ENCODE data around the gene NOB1. TPM values are rescaled to one million over a fixed set of nuclear protein-coding genes. Genes with fewer than 3 reads are reported as not detected.
A peak's percentile ranks its signal among the peaks of the same experiment; 100 is the strongest.

The NOB1 gene
- total and polyA plus RNA-seq, 4 experiments from 2014 or later, result 28.0 to 54.4 (median 45.4) TPM

DNA sequence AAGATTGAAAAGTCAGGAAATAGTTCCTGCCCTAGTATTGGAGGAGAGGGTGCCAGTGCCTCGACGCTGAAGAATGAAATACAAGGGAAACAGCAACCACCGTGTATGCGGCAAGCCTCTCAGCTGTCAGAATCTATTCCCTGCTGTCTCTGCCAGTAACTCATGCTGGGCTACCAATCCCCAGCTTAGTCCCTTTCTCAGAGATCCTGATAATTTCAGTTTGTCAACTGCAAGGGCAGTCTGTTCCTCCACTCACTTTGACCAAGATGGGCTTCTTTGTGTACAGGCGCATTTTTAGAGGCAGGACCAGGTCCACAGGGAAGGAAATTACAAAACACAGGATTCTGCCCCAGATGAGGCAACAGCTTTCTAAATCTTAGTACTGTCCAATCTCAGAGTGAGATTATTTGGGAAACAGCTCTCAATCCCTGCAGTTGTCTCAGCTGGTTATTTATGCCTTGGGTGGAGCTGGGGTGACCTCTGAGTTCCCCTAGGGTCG, 29.7 kb downstream of the NOB1 start:
- POLR2A ChIA-PET (ENCODE audit: partially characterized antibody), result interaction anchor here (1.6 to 5.8 kb wide), 3 partner anchors 7 to 29 kb away, joined by 6 to 71 read pairs (median 7); partner anchors contain the start of gene NOB1
- Mint-ChIP-seq H3K4me3 (peak overlapping the region in 6 of 8 donors; percentile 18 to 96 (median 47)), H3K27ac (peak overlapping the region in 6 of 7 donors; percentile 18 to 85 (median 50)), H3K4me1 (peaks cover 13 to 37% (median 16%) of the 10 kb centered on the region in 4 donors), H3K27me3 (no peaks in the 10 kb centered on the region), H3K36me3 (no peaks in the 10 kb centered on the region), H3K9me3 (no peaks in the 10 kb centered on the region)
- DNase-seq, result no peak
- intact Hi-C loops (cut with micrococcal nuclease), result no loop called here
- CTCF ChIA-PET (ENCODE audit: partially characterized antibody), result interaction anchor here (0.6 to 7.8 kb wide), 7 partner anchors 12 to 329 kb away, joined by 3 to 72 read pairs (median 4); partner anchors contain the start of genes NOB1 and WWP2
- Histone ChIP-seq H3K4me3 (ENCODE audit: low read length in 2 of 2) (no peak overlapping the region), H3K36me3 (ENCODE audit: insufficient read depth, low read length) (no peaks in the 10 kb centered on the region), H3K27me3 (ENCODE audit: insufficient read depth, low read length) (no peaks in the 10 kb centered on the region), H3K27ac (ENCODE audit: low read depth, low read length) (no peak overlapping the region), H3K4me1 (ENCODE audit: insufficient read depth, low read length) (peaks cover 20% of the 10 kb centered on the region), H3K9me3 (ENCODE audit: control insufficient read depth in 1 of 2, low read length in 2 of 2) (no peaks in the 10 kb centered on the region)

- Mint-ChIP-seq H3K4me3 (peak overlapping the region in 1 of 8 donors; percentile 18), H3K4me1 (peaks cover 13 to 37% (median 16%) of the 10 kb centered on the region in 4 donors), H3K27me3 (no peaks in the 10 kb centered on the region), H3K9me3 (no peaks in the 10 kb centered on the region), H3K27ac (peak overlapping the region in 4 of 7 donors; percentile 35 to 85 (median 64)), H3K36me3 (no peaks in the 10 kb centered on the region)
- Histone ChIP-seq H3K9me3 (ENCODE audit: control insufficient read depth in 1 of 2, low read length in 2 of 2) (no peaks in the 10 kb centered on the region), H3K4me3 (ENCODE audit: low read length in 2 of 2) (no peak overlapping the region), H3K36me3 (ENCODE audit: insufficient read depth, low read length) (no peaks in the 10 kb centered on the region), H3K4me1 (ENCODE audit: insufficient read depth, low read length) (peaks cover 20% of the 10 kb centered on the region), H3K27ac (ENCODE audit: low read depth, low read length) (no peak overlapping the region), H3K27me3 (ENCODE audit: insufficient read depth, low read length) (no peaks in the 10 kb centered on the region)
- CTCF ChIA-PET (ENCODE audit: partially characterized antibody), result interaction anchor here (0.6 to 7.8 kb wide), 7 partner anchors 11 to 328 kb away, joined by 3 to 72 read pairs (median 4); partner anchors contain the start of genes NOB1 and WWP2
- POLR2A ChIA-PET (ENCODE audit: partially characterized antibody), result interaction anchor here (5.8 kb wide), 1 partner anchor 29 kb away, joined by 71 read pairs; the partner anchor contains the start of gene NOB1
- DNase-seq, result no peak
- intact Hi-C loops (cut with micrococcal nuclease), result no loop called here
These were observed 30.3 kb downstream of the NOB1 start for GRCh38 chr16:69724414-69724873.

DNA sequence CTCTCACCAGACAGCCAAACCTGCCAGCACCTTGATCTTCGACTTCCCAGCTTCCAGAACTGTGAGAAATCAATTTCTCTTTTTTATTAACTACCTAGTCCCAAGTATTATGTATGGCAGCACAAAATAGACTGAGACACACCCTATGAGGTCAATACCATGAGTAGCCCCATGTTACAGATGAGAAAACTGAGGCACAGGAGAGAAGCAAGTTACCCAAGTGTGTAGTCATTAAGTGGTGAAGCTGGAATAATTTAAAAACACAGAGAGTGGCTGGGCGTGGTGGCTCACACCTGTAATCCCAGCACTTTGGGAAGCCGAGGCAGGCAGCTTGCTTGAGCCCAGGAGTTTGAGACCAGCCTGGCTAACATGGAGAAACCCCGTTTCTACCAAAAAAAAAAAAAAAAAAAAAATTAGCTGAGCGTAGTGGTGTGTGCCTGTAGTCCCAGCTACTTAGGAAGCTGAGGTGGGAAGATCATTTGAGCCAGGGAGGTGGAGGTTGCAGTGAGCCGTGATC, 33.2 kb downstream of the NOB1 start:
- H3K4me3 ChIP-seq (ENCODE audit: low read length in 2 of 2), result no peak overlapping the region
- no peak for DNase-seq
- no peaks in the 10 kb centered on the region for H3K36me3 ChIP-seq (ENCODE audit: insufficient read depth, low read length)
- ChIA-PET CTCF (ENCODE audit: partially characterized antibody) (interaction anchor here (1.3 kb wide), 1 partner anchor 33 kb away, joined by 7 read pairs; the partner anchor contains the start of gene NOB1), POLR2A (ENCODE audit: partially characterized antibody) (no interaction called here)
- no peak overlapping the region for H3K4me3 Mint-ChIP-seq
- H3K27ac Mint-ChIP-seq, result peak overlapping the region in 2 of 7 donors; percentile 56 to 87
- H3K4me1 Mint-ChIP-seq, result peaks cover 6 to 21% (median 8%) of the 10 kb centered on the region in 4 donors
- H3K27ac ChIP-seq (ENCODE audit: low read depth, low read length), result no peak overlapping the region
- peaks cover 6% of the 10 kb centered on the region for H3K4me1 ChIP-seq (ENCODE audit: insufficient read depth, low read length)
- intact Hi-C loops (cut with micrococcal nuclease), result no loop called here
- H3K9me3 Mint-ChIP-seq, result no peaks in the 10 kb centered on the region
- H3K36me3 Mint-ChIP-seq, result no peaks in the 10 kb centered on the region
- H3K9me3 ChIP-seq (ENCODE audit: control insufficient read depth in 1 of 2, low read length in 2 of 2), result no peaks in the 10 kb centered on the region
- H3K27me3 ChIP-seq (ENCODE audit: insufficient read depth, low read length), result no peaks in the 10 kb centered on the region
- H3K27me3 Mint-ChIP-seq, result no peaks in the 10 kb centered on the region

GRCh38 chr16:69720822-69721430, 33.8 kb downstream of the NOB1 start:
- no peak overlapping the region for H3K4me3 ChIP-seq (ENCODE audit: low read length in 2 of 2)
- peaks cover 3% of the 10 kb centered on the region for H3K4me1 ChIP-seq (ENCODE audit: insufficient read depth, low read length)
- DNase-seq, result no peak
- H3K36me3 ChIP-seq (ENCODE audit: insufficient read depth, low read length), result no peaks in the 10 kb centered on the region
- H3K27me3 ChIP-seq (ENCODE audit: insufficient read depth, low read length), result no peaks in the 10 kb centered on the region
- H3K27me3 Mint-ChIP-seq, result no peaks in the 10 kb centered on the region
- no peak overlapping the region for H3K4me3 Mint-ChIP-seq
- peak overlapping the region in 2 of 7 donors; percentile 56 to 87 for H3K27ac Mint-ChIP-seq
- ChIA-PET CTCF (ENCODE audit: partially characterized antibody) (no interaction called here), POLR2A (ENCODE audit: partially characterized antibody) (no interaction called here)
- H3K9me3 ChIP-seq (ENCODE audit: control insufficient read depth in 1 of 2, low read length in 2 of 2), result no peaks in the 10 kb centered on the region
- no peak overlapping the region for H3K27ac ChIP-seq (ENCODE audit: low read depth, low read length)
- no peaks in the 10 kb centered on the region for H3K36me3 Mint-ChIP-seq
- no peaks in the 10 kb centered on the region for H3K9me3 Mint-ChIP-seq
- H3K4me1 Mint-ChIP-seq, result peaks cover 2 to 16% (median 5%) of the 10 kb centered on the region in 4 donors
- intact Hi-C loops (cut with micrococcal nuclease), result no loop called here

DNA sequence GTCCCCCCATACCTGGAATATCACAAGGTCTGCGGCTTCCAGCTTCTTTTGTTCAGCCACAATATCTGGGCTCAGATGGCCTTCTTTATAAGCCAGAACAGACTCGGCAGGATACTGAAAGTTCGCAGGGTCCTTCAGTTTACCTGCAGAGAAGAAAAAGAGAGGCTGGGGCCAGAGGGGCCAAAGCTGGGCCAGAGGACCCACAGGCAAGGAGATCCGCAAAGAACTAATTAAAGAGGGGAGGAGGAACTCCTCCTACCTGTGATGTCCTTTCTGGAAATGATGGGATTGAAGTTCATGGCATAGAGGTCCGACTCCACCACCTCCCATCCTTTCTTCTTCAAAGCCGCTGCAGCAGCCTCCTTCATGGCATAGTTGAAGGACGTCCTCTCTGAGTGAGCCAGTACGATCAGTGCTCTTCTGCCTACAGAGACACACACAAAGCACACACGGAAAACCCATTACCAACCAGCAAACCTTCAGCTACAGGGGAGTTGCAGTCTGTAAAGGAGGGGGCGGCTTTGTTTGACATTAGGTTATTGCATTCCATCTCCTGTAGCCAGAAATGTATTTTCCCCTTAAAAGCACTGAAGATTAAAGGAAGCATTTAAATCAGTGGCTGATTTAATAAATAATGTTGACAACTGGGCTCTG, 36.5 kb downstream of the NOB1 start:
- Mint-ChIP-seq H3K27ac (no peak overlapping the region), H3K4me1 (no peaks in the 10 kb centered on the region), H3K4me3 (no peak overlapping the region), H3K27me3 (no peaks in the 10 kb centered on the region), H3K9me3 (no peaks in the 10 kb centered on the region), H3K36me3 (no peaks in the 10 kb centered on the region)
- intact Hi-C loops (cut with micrococcal nuclease), result no loop called here
- DNase-seq, result no peak
- H3K9me3 ChIP-seq (ENCODE audit: control insufficient read depth in 1 of 2, low read length in 2 of 2), result no peaks in the 10 kb centered on the region
- ChIA-PET CTCF (ENCODE audit: partially characterized antibody) (interaction anchor here (0.6 to 2.6 kb wide), 4 partner anchors 9 to 77 kb away, joined by 3 to 12 read pairs (median 4); partner anchors contain the start of gene NOB1), POLR2A (ENCODE audit: partially characterized antibody) (interaction anchor here (0.9 to 1.0 kb wide), 2 partner anchors 8 to 36 kb away, joined by 4 to 6 read pairs; partner anchors contain the start of genes NOB1 and NQO1)
- H3K27ac ChIP-seq (ENCODE audit: low read depth, low read length), result no peak overlapping the region
- H3K4me1 ChIP-seq (ENCODE audit: insufficient read depth, low read length), result no peaks in the 10 kb centered on the region
- no peak overlapping the region for H3K4me3 ChIP-seq (ENCODE audit: low read length in 2 of 2)
- no peaks in the 10 kb centered on the region for H3K36me3 ChIP-seq (ENCODE audit: insufficient read depth, low read length)
- H3K27me3 ChIP-seq (ENCODE audit: insufficient read depth, low read length), result no peaks in the 10 kb centered on the region

DNA sequence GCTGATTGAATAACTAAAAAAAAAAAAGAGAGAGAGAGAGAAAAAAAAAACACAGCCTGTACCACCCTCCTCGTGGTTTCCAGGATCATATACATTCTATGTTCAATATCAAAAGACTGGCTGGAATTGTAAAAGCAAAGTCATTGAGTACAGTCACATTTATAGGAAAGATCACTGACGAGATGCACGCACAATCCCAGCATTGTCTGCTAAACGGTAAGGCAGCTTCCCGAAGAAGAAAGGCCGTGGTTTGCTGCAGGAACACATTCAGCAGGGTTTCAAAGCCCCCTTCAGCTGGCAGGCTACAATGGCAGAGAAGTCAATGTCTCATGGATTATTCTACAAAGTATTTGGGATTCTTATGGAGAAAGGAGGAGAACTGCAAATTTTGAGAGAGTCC, 37.7 kb downstream of the NOB1 start:
- Mint-ChIP-seq H3K4me1 (no peaks in the 10 kb centered on the region), H3K9me3 (no peaks in the 10 kb centered on the region), H3K27ac (no peak overlapping the region), H3K36me3 (no peaks in the 10 kb centered on the region), H3K27me3 (no peaks in the 10 kb centered on the region), H3K4me3 (no peak overlapping the region)
- POLR2A ChIA-PET (ENCODE audit: partially characterized antibody), result interaction anchor here (0.9 to 1.0 kb wide), 2 partner anchors 9 to 37 kb away, joined by 4 to 6 read pairs; partner anchors contain the start of genes NOB1 and NQO1
- CTCF ChIA-PET (ENCODE audit: partially characterized antibody), result interaction anchor here (1.3 to 2.6 kb wide), 2 partner anchors 38 to 79 kb away, joined by 3 to 12 read pairs; partner anchors contain the start of gene NOB1
- no peak overlapping the region for H3K4me3 ChIP-seq (ENCODE audit: low read length in 2 of 2)
- no peak overlapping the region for H3K27ac ChIP-seq (ENCODE audit: low read depth, low read length)
- H3K27me3 ChIP-seq (ENCODE audit: insufficient read depth, low read length), result no peaks in the 10 kb centered on the region
- no peaks in the 10 kb centered on the region for H3K9me3 ChIP-seq (ENCODE audit: control insufficient read depth in 1 of 2, low read length in 2 of 2)
- H3K36me3 ChIP-seq (ENCODE audit: insufficient read depth, low read length), result no peaks in the 10 kb centered on the region
- no peak for DNase-seq
- intact Hi-C loops (cut with micrococcal nuclease), result no loop called here
- H3K4me1 ChIP-seq (ENCODE audit: insufficient read depth, low read length), result no peaks in the 10 kb centered on the region

Measured in CD4-positive, alpha-beta memory T cell (primary cell).